ENCODE measurements around the gene ITPR2.

Gene ITPR2

DNA sequence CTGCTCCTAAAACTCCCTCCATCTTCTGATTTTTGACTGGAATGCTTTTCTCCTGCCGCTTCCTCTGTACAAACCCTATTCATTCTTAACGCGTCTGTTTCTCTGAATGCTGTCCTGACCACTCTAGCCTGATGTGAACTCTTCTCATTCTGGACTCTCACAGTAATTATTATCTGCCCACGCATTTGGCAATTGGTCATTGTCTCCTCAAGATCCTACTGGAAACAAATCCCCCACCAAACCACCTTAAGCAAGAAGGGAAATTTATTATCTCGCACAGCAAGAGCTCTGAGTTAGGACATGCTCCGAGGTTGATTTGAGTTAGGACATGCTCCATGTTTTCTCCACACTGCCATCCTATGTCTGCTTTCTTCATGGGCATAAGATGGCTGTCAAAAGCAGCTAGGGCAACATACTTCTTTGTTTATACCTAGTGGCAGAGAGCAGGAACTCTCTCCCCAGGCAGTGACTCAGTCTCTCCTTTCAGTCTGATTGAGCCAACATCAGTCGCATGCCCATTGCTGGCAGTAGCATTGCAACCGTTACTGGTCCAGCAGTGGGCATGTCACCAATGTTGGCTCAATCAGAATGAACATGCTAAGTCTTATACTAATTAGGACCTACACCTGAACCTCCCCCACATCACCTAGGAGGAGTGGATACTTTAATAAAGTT, 535.5 kb downstream of the ITPR2 start:
- DNase-seq (ENCODE audit: low read depth in 2 of 2) = no peak

DNA sequence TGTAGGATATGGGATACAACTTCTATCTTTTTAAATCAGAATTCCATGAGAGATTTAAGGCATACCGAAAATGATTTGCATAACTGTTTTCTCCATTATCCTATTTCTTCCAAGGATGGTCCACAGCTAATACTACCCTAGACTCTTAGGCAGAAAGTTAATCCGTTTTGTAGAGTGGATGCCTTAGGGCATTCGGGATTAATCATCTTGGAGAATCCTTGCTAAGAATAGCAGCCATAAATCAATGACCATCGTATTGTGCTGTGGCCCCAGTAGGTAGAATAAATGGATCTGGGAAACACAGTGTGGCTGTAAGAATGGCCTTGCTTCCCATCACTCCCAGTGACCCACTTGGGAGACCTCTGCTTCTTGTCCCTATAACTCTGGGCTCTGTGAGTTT, 538.0 kb downstream of the ITPR2 start:
- DNase-seq (ENCODE audit: low read depth in 2 of 2) = no peak

- DNase-seq (ENCODE audit: low read depth in 2 of 2) = no peak
Observed at GRCh38 chr12:26293612-26294011, 539.4 kb downstream of the ITPR2 start.

- DNase-seq (ENCODE audit: low read depth in 2 of 2) = no peak
Observed at GRCh38 chr12:26292596-26292995, 540.4 kb downstream of the ITPR2 start.

- DNase-seq (ENCODE audit: low read depth in 2 of 2) = no peak
Observed at GRCh38 chr12:26290565-26290964, 542.4 kb downstream of the ITPR2 start.

DNA sequence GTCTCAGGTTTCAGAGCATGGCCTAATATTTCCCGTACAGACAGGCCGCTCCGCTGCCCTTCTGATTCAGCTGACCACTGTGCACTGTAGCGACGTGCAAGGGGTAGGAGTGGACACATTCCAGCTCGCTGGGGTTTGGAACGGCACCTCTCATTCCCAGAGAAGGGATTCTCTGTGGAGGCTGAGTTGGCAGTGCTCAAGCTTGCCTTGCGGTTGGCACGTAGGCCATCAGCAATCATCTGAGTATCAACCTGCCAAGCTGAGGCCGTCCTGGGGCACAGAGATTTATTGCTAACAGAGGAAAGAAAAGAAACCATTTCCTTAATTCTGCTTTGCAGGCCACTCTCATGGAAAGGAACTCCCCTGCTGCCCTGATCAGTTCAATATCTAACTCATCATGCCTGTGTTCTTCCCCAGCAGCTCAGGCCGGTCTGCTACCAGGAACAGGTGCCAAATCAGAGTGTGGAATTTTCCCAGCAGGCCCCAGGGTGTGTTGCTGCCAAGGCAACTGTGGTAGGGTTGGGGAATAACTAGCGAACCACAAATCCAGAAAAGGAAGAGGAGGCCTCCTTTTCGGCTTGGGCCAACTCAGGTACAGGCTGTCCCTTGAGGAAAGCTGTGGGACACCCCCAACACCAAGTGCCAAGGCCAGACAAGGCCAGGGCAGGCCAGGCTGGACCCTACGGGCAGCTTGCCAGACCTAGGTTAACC, 545.2 kb downstream of the ITPR2 start:
- DNase-seq (ENCODE audit: low read depth in 2 of 2) = no peak

All from stimulated activated CD8-positive, alpha-beta memory T cell treated with anti-CD3 and anti-CD28 coated beads, Interleukin-7, amount 100 ng/mL, for 1 hour (primary cell).